GM12878 (cell line): ENCODE measurements around the gene CELSR1. TPM values are rescaled to one million over a fixed set of nuclear protein-coding genes. Genes with fewer than 3 reads are reported as not detected.

ENCODE experiments used
- ATAC-seq: fragments of 200-7000 bp; cut with Tn5 transposase; 3 replicates; pipeline ENCODE4 v1.9.1; 2020; ENCODE audit warnings: mild to moderate bottlenecking, moderate library complexity
- BruUV-seq: library from RNA; stranded (reverse); fragments of 400-500 nt; replicated peaks from 2 replicates; lab custom pipeline; 2021; lab: Mats Ljungman, UMichigan
- CTCF ChIA-PET: fragments of 300-600 bp; sonication (Branson Sonifier 250); formaldehyde crosslinking; extraction: SDS; loops from one replicate; lab custom pipeline; 2021; ENCODE audit warnings: inconsistent platforms; lab: Yijun Ruan, JAX
- POLR2A ChIA-PET: fragments of 350-600 bp; formaldehyde crosslinking; extraction: SDS; loops from one replicate; lab custom pipeline; 2021; ENCODE audit warnings: inconsistent platforms; lab: Charles Lee
- RAD21 ChIA-PET: fragments of 300-600 bp; sonication (Branson Sonifier 250); formaldehyde crosslinking; loops from one replicate; lab custom pipeline; 2023; ENCODE audit warnings: antibody characterized with exemption; ENCODE audit not compliant: unreplicated experiment; lab: Charles Lee
- SMC1A ChIA-PET: fragments of 300-600 bp; sonication (Branson Sonifier 250); formaldehyde crosslinking; loops from one replicate; lab custom pipeline; 2023; ENCODE audit not compliant: unreplicated experiment, uncharacterized antibody; lab: Charles Lee
- DNase-seq: peaks from one replicate; pipeline ENCODE4 v3.0.0-alpha.2; 2011; ENCODE audit warnings: low read depth, low spot score
- FAIRE-seq: peaks from 3 replicates; lab custom pipeline; 2011; peaks lifted over from hg19 to GRCh38; lab: Jason Lieb, UNC
- H2AFZ ChIP-seq: 2 replicates; pipeline ENCODE4 v1.6.0; 2011; ENCODE audit warnings: low read depth, low read length, control low read depth; ENCODE audit not compliant: control insufficient read depth
- H3K27ac ChIP-seq: 2 replicates; pipeline ENCODE4 v1.5.1; 2011; ENCODE audit warnings: control low read depth; ENCODE audit not compliant: control insufficient read depth, insufficient read depth
- H3K27me3 ChIP-seq, 2 experiments: replicated peaks in 1 of 2; 2 replicates each; pipeline versions ENCODE4 v1.6.0 to v1.6.1; 2011; ENCODE audit warnings: low read length in 1 of 2; ENCODE audit not compliant: control insufficient read depth in 2 of 2, insufficient read depth in 2 of 2
- H3K36me3 ChIP-seq, 2 experiments: 2 replicates each; pipeline ENCODE4 v1.5.1; 2011; ENCODE audit warnings: low read length in 1 of 2; ENCODE audit not compliant: control insufficient read depth in 2 of 2, insufficient read depth in 2 of 2
- H3K4me1 ChIP-seq: 2 replicates; pipeline ENCODE4 v1.6.1; 2011; ENCODE audit warnings: mild to moderate bottlenecking, low read length, moderate library complexity, mixed read lengths; ENCODE audit not compliant: control insufficient read depth, insufficient read depth
- H3K4me2 ChIP-seq: 2 replicates; pipeline ENCODE4 v1.6.0; 2011; ENCODE audit warnings: control low read depth; ENCODE audit not compliant: control insufficient read depth, insufficient read depth
- H3K4me3 ChIP-seq: fragments of 200-600 bp; sonication (generic); 2 replicates; pipeline ENCODE4 v1.5.1; 2016
- H3K79me2 ChIP-seq: 2 replicates; pipeline ENCODE4 v1.6.0; 2011; ENCODE audit warnings: low read length; ENCODE audit not compliant: control insufficient read depth, insufficient read depth
- H3K9ac ChIP-seq: 2 replicates; pipeline ENCODE4 v1.8.0; 2011; ENCODE audit warnings: low read length, control low read depth, mixed read lengths; ENCODE audit not compliant: control insufficient read depth, insufficient read depth
- H3K9me3 ChIP-seq: replicated peaks from 3 replicates; pipeline ENCODE4 v1.5.1; 2011; ENCODE audit warnings: mild to moderate bottlenecking, low read length; ENCODE audit not compliant: control insufficient read depth, insufficient read depth
- H4K20me1 ChIP-seq: 2 replicates; pipeline ENCODE4 v1.6.0; 2011; ENCODE audit not compliant: control insufficient read depth, insufficient read depth
- GATAD2B ChIP-seq: fragments of 450-650 bp; conservative IDR thresholded peaks from 2 replicates; pipeline ENCODE4 v1.6.1; 2017; ENCODE audit warnings: low read depth, mild to moderate bottlenecking, moderate library complexity
- HDGF ChIP-seq: fragments of 450-650 bp; IDR thresholded peaks from 2 replicates; pipeline ENCODE4 v1.6.1; 2016; ENCODE audit warnings: antibody characterized with exemption
- MEF2B ChIP-seq: fragments of 450-650 bp; IDR thresholded peaks from 2 replicates; pipeline ENCODE4 v1.6.1; 2018; ENCODE audit warnings: mild to moderate bottlenecking, moderate library complexity; ENCODE audit not compliant: partially characterized antibody, poor library complexity, severe bottlenecking
- MLLT1 ChIP-seq: fragments of 450-650 bp; IDR thresholded peaks from 2 replicates; pipeline ENCODE4 v1.6.1; 2016; ENCODE audit warnings: mild to moderate bottlenecking
- SMARCA5 ChIP-seq: fragments of 450-650 bp; IDR thresholded peaks from 2 replicates; pipeline ENCODE4 v1.6.1; 2017; ENCODE audit warnings: mild to moderate bottlenecking
- ZNF217 ChIP-seq: fragments of 450-650 bp; IDR thresholded peaks from 2 replicates; pipeline ENCODE4 v1.6.1; 2017; ENCODE audit warnings: antibody characterized with exemption, mild to moderate bottlenecking
- WGBS: methylation state at CpG from one replicate; pipeline ENCODE4 v1.1.6; 2016; ENCODE audit warnings: low lambda C conversion rate; ENCODE audit not compliant: insufficient replicate concordance, insufficient coverage; ENCODE audit errors: missing lambda C conversion rate; 5-methylcytosine and 5-hydroxymethylcytosine counted together
- in situ Hi-C: fragments of 300-500 bp; cut with MboI; formaldehyde crosslinking; loops from 9 replicates; pipeline ENCODE4 v1.14.3; 2018; ENCODE audit warnings: mixed read lengths
- intact Hi-C: fragments of 100-400 bp; cut with micrococcal nuclease; formaldehyde crosslinking; loops from one replicate; pipeline ENCODE4 v1.14.2; 2022; ENCODE audit not compliant: unreplicated experiment
- polyA plus RNA-seq, 11 experiments: library from polyadenylated mRNA; depleted of rRNA in 4 of 11; unstranded in 6 of 11; stranded (reverse) in 5 of 11; fragments of >200 nt; fragmentation: Nextera tagmentation in 4 of 11; fragmentation: Illumina TruSeq in 1 of 11; extraction: Ambion mirVana in 4 of 11; extraction: Trizol in 1 of 11; gene quantifications; 1 replicate in 1 of 11; 2 replicates in 10 of 11; pipeline versions ENCODE4 v1.2.1 to v1.2.3, GENCODE V29; 2011 to 2016; ENCODE audit warnings: inconsistent platforms in 2 of 11, missing spikeins in 2 of 11, low read depth in 1 of 11
- total RNA-seq, 4 experiments: library from RNA; depleted of rRNA in 3 of 4; stranded (reverse); fragments of >200 nt in 3 of 4; fragmentation: Illumina TruSeq in 1 of 4; extraction: Trizol in 1 of 4; gene quantifications; 2 replicates each; pipeline versions ENCODE4 v1.2.1 to v1.2.3, GENCODE V29; 2013 to 2021

Gene CELSR1
- total and polyA plus RNA-seq, 10 of the 15 experiments (the other 5 are each of a cell fraction or from before 2014, with no cell fraction given), result 0.05 to 1.7 (median 0.35) TPM; not detected in 2

GRCh38 chr22:46581538-46582244 lies 44.3 kb upstream of the CELSR1 start:
- ChIA-PET SMC1A (interaction anchor here (1.3 to 1.8 kb wide), 2 partner anchors 9 to 33 kb away, joined by 3 to 6 read pairs; no protein-coding TSS in a partner anchor), RAD21 (interaction anchor here (0.9 to 1.3 kb wide), 3 partner anchors 9 to 18 kb away, joined by 3 to 4 read pairs (median 3); no protein-coding TSS in a partner anchor)
- no peaks in the 10 kb centered on the region; the same call in 1 of the 2 replicates for H3K79me2 ChIP-seq

GRCh38 chr22:46580940-46581537 lies 43.6 kb upstream of the CELSR1 start:
- no peak for TF ChIP-seq GATAD2B
- peak; percentile 79 for TF ChIP-seq MLLT1
- TF ChIP-seq, all 136 proteins: peak for 1
- Histone ChIP-seq H3K36me3 (no peaks in the 10 kb centered on the region), H3K27me3 (no peaks in the 10 kb centered on the region), H3K79me2 (no peaks in the 10 kb centered on the region; the same call in 1 of the 2 replicates), H4K20me1 (no peaks in the 10 kb centered on the region), H3K4me2 (peak overlapping the region; percentile 49; the same call in 1 of the 2 replicates), H3K9me3 (no peaks in the 10 kb centered on the region), H3K9ac (no peak overlapping the region), H2AFZ (no peak overlapping the region), H3K4me3 (no peak overlapping the region), H3K27ac (no peak overlapping the region), H3K4me1 (peaks cover 27% of the 10 kb centered on the region)
- TSS peak; percentile 43 for BruUV-seq
- FAIRE-seq (no peak), ATAC-seq (no peak), DNase-seq (no peak)
- WGBS, result 66% methylated on average over 11 of the region's 13 CpGs
- in situ Hi-C loops, result no loop called here
- intact Hi-C loops, result no loop called here
- CTCF ChIA-PET, result interaction anchor here (1.4 to 2.9 kb wide), 2 partner anchors 17 kb away, joined by 6 to 11 read pairs; no protein-coding TSS in a partner anchor
- POLR2A ChIA-PET, result interaction anchor here (0.7 kb wide), 2 partner anchors 27 to 32 kb away, joined by 3 to 4 read pairs; no protein-coding TSS in a partner anchor
- SMC1A ChIA-PET, result no interaction called here
- RAD21 ChIA-PET, result interaction anchor here (1.3 kb wide), 1 partner anchor 9 kb away, joined by 4 read pairs; no protein-coding TSS in a partner anchor

More at GRCh38 chr22:46581538-46582244, 44.3 kb upstream of the CELSR1 start:
- no peaks in the 10 kb centered on the region for H3K27me3 ChIP-seq
- no peaks in the 10 kb centered on the region for H3K36me3 ChIP-seq
- peaks cover 32% of the 10 kb centered on the region for H3K4me1 ChIP-seq
- no peak overlapping the region for H2AFZ ChIP-seq
- DNase-seq, result no peak
- ChIA-PET CTCF (interaction anchor here (2.9 kb wide), 1 partner anchor 18 kb away, joined by 11 read pairs; no protein-coding TSS in a partner anchor), POLR2A (interaction anchor here (1.0 kb wide), 1 partner anchor 18 kb away, joined by 3 read pairs; no protein-coding TSS in a partner anchor)
- in situ Hi-C loops (no loop called here), intact Hi-C loops (no loop called here)
- H3K4me3 ChIP-seq, result no peak overlapping the region
- BruUV-seq, result no TSS peak
- no peak overlapping the region for H3K27ac ChIP-seq
- WGBS, result 51% methylated on average over 14 of the region's 14 CpGs
- H3K4me2 ChIP-seq, result peak overlapping the region; percentile 49; the same call in 1 of the 2 replicates
- H4K20me1 ChIP-seq, result no peaks in the 10 kb centered on the region
- no peak overlapping the region; the same call in 1 of the 2 replicates for H3K9ac ChIP-seq
- ATAC-seq, result no peak; the same call in 2 of the 3 replicates
- no peak for FAIRE-seq
- peak; percentile 50; the same call in 1 of the 2 replicates for TF ChIP-seq ZNF217
- TF ChIP-seq HDGF, result no peak
- TF ChIP-seq SMARCA5, result peak; percentile 84
- TF ChIP-seq MEF2B, result peak; percentile 55
- no peaks in the 10 kb centered on the region for H3K9me3 ChIP-seq
